PFSK-1 (cell line): ENCODE data around the gene MAP3K21.

Experiments used
- FOXP2 ChIP-seq: optimal IDR thresholded peaks from 2 replicates; pipeline ENCODE3; 2011; ENCODE audit warnings: borderline replicate concordance, control low read depth, inconsistent platforms; ENCODE audit not compliant: insufficient read depth; ENCODE audit errors: extremely low read length, extremely low read depth
- POLR2AphosphoS5 ChIP-seq: IDR thresholded peaks from 2 replicates; pipeline ENCODE4 v1.6.1; 2012; ENCODE audit warnings: low read depth, mild to moderate bottlenecking, control low read depth, low read length, moderate library complexity
- SIN3A ChIP-seq: IDR thresholded peaks from 2 replicates; pipeline ENCODE4 v1.6.1; 2012; ENCODE audit warnings: mild to moderate bottlenecking, low read length, moderate library complexity, borderline replicate concordance; ENCODE audit not compliant: insufficient read depth
- TAF1 ChIP-seq: IDR thresholded peaks from 2 replicates; pipeline ENCODE4 v1.6.1; 2012; ENCODE audit warnings: low read length, control low read depth, borderline replicate concordance; ENCODE audit not compliant: insufficient read depth
- TF ChIP-seq, protein P1 (sequence below), 2 experiments: IDR thresholded peaks; 2 replicates each; pipeline versions ENCODE4 v1.6.1 to v1.8.0; 2011 to 2012; ENCODE audit warnings: low read depth in 2 of 2, low read length in 2 of 2, control low read depth in 1 of 2, inconsistent platforms in 1 of 2, mild to moderate bottlenecking in 1 of 2, moderate library complexity in 1 of 2; ENCODE audit not compliant: insufficient read depth in 1 of 2

The MAP3K21 gene

DNA sequence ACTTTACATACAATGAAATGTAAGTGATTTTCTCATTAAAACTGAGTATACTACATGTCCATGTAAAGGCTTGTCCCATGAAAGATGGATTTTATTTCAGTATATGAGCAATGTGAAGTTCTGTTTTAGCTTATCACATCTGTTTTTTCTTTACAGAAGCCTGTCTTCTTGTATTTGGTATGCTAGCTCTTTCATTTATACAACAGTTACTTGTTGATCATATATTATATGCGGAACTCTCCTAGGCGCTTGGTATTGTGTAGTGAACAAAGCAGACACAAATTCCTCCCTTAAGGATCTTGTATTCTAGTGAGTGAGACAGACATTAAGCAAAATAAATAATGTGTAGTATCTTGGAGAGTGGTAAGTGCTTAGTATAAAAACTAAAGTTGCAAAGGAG is 10.6 kb downstream of the MAP3K21 start:
- TF ChIP-seq, protein P1, sequence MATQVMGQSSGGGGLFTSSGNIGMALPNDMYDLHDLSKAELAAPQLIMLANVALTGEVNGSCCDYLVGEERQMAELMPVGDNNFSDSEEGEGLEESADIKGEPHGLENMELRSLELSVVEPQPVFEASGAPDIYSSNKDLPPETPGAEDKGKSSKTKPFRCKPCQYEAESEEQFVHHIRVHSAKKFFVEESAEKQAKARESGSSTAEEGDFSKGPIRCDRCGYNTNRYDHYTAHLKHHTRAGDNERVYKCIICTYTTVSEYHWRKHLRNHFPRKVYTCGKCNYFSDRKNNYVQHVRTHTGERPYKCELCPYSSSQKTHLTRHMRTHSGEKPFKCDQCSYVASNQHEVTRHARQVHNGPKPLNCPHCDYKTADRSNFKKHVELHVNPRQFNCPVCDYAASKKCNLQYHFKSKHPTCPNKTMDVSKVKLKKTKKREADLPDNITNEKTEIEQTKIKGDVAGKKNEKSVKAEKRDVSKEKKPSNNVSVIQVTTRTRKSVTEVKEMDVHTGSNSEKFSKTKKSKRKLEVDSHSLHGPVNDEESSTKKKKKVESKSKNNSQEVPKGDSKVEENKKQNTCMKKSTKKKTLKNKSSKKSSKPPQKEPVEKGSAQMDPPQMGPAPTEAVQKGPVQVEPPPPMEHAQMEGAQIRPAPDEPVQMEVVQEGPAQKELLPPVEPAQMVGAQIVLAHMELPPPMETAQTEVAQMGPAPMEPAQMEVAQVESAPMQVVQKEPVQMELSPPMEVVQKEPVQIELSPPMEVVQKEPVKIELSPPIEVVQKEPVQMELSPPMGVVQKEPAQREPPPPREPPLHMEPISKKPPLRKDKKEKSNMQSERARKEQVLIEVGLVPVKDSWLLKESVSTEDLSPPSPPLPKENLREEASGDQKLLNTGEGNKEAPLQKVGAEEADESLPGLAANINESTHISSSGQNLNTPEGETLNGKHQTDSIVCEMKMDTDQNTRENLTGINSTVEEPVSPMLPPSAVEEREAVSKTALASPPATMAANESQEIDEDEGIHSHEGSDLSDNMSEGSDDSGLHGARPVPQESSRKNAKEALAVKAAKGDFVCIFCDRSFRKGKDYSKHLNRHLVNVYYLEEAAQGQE (IDR thresholded peaks at IDR 0.05; ENCODE audit: insufficient read depth in 1 of 2, low read depth in 2 of 2, low read length in 2 of 2) = no peak

DNA sequence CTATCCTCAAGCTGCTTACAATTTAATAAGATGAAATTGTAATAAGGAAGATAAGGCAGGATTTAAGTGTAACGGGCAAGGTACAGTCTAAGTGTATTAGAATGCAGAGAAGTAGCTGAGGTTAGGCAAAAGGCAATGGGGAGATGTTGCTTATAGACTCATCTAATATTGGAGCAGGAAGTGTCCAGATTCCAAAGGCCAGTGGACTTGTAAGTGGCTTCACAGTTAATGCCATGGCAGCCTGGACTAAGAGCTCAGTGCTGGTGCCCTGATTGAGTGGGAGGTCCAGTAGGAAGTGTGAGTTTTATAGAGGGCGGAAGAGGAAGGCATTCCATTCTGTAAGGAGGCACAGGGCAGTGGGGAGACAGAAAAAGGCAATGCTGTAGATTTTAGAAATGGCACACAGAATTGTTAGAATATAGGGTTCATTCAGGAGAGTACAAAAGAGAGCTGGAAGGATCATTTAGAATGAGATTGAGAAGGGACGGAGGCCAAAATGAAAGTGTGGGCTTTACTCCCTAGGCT is 12.6 kb downstream of the MAP3K21 start:
- TF ChIP-seq, protein P1 (IDR thresholded peaks at IDR 0.05; ENCODE audit: insufficient read depth in 1 of 2, low read depth in 2 of 2, low read length in 2 of 2) = no peak
- TF ChIP-seq FOXP2 = no peak
- no peak for TF ChIP-seq POLR2AphosphoS5
- no peak for TF ChIP-seq TAF1
- no peak for TF ChIP-seq SIN3A

DNA sequence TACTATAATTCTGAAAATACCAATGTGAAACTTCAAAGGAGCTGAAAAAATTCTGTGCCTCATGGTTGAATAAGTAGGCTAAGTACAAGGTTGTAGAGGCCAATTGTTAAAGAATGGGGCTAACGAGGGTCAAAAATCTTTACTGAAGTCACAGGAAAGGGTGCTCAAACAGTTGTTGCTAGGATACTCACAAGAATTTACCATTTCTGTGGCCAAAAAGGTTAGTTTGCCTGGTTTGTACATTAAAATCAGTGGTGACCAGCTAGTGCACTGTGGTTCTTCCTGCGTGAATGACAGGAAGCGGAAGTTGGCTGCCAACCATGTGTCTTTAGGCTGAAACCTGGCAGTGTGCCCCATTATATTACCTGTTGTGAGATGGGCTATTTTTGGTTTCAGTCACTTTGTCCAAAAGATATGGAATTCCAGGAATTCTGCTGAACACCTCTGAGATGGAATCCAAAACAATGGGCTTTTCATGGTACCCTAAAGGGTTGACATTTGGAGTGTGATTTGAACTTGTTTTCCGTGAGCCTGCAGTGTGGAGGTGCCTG is 13.5 kb downstream of the MAP3K21 start:
- TF ChIP-seq SIN3A (no peak), FOXP2 (no peak), TAF1 (no peak), POLR2AphosphoS5 (no peak)
- TF ChIP-seq, protein P1 (IDR thresholded peaks at IDR 0.05; ENCODE audit: insufficient read depth in 1 of 2, low read depth in 2 of 2, low read length in 2 of 2) = no peak

DNA sequence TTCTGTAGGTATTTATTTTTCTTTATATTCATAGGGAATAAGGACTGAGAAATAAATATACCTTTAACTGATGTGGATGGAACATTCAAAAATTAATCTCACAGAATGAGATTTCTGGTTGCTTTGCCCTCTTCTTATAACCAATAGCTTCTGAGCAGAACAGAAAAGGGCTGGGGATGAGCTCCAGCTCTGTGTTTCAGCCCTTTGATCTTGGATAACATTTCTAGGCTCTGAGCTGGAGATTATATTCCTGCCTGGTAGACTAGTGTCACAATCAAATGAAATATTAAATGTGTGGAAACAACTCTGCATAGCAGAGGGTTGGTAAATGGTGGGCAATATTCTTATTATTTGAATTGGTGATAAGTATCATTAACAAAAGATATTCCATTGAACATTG is 14.6 kb downstream of the MAP3K21 start:
- TF ChIP-seq, protein P1 (IDR thresholded peaks at IDR 0.05; ENCODE audit: insufficient read depth in 1 of 2, low read depth in 2 of 2, low read length in 2 of 2) = no peak
- no peak for TF ChIP-seq POLR2AphosphoS5
- no peak for TF ChIP-seq SIN3A
- no peak for TF ChIP-seq TAF1
- TF ChIP-seq FOXP2 = no peak

DNA sequence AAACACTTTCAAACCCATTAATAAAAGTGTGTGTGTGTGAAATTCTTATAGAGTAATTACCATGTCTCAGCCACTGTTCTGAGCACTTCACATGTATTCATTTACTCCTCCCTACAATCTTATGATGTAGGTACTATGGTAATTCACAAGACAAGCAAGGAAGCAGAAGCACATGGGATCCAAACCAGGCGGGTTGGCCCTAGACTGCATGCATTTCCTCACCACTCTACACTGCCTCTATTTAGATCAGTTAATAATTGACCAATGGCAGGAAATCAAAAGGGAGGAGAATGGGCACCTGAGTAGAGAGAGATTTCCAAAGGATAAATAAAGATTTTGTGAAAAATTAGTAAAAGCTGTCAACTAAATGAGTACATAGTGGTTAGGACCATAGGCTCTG is 15.7 kb downstream of the MAP3K21 start:
- TF ChIP-seq FOXP2 = no peak
- no peak for TF ChIP-seq TAF1
- TF ChIP-seq, protein P1 (IDR thresholded peaks at IDR 0.05; ENCODE audit: insufficient read depth in 1 of 2, low read depth in 2 of 2, low read length in 2 of 2) = no peak
- no peak for TF ChIP-seq SIN3A
- TF ChIP-seq POLR2AphosphoS5 = no peak
